Liver (tissue), 9 donors: ENCODE results near the gene MYOM3. TPM values are rescaled to one million over a fixed set of nuclear protein-coding genes. Genes with fewer than 3 reads are reported as not detected.

Experiments
- DNase-seq: peaks from one replicate; pipeline ENCODE4 v3.0.0-alpha.2; 2017; ENCODE audit warnings: low spot score
- H3K27ac ChIP-seq, 2 donors: one replicate each; pipeline ENCODE4 v1.7.0; 2013; ENCODE audit warnings: inconsistent platforms in 2 of 2, low read length in 2 of 2, control low read depth in 1 of 2, low read depth in 1 of 2, mild to moderate bottlenecking in 1 of 2
- H3K27me3 ChIP-seq, 4 donors: one replicate each; pipeline versions ENCODE4 v1.6.1 to v1.7.0; 2013; ENCODE audit warnings: low read length in 3 of 4, inconsistent platforms in 1 of 4, mild to moderate bottlenecking in 1 of 4, moderate library complexity in 1 of 4; ENCODE audit not compliant: control insufficient read depth in 4 of 4, insufficient read depth in 4 of 4
- H3K36me3 ChIP-seq, 4 donors: one replicate each; pipeline versions ENCODE4 v1.6.1 to v1.7.0; 2013; ENCODE audit warnings: low read length in 3 of 4, mild to moderate bottlenecking in 3 of 4, low read depth in 1 of 4, moderate library complexity in 1 of 4; ENCODE audit not compliant: control insufficient read depth in 4 of 4, insufficient read depth in 3 of 4
- H3K4me1 ChIP-seq, 4 donors: one replicate each; pipeline versions ENCODE4 v1.6.1 to v1.7.0; 2013; ENCODE audit warnings: low read length in 3 of 4, mild to moderate bottlenecking in 3 of 4, moderate library complexity in 1 of 4; ENCODE audit not compliant: control insufficient read depth in 4 of 4, insufficient read depth in 4 of 4
- H3K4me3 ChIP-seq, 3 donors: one replicate each; pipeline versions ENCODE4 v1.6.1 to v1.7.0; 2013; ENCODE audit warnings: low read length in 3 of 3, control low read depth in 1 of 3, low read depth in 1 of 3, mild to moderate bottlenecking in 1 of 3
- H3K9ac ChIP-seq, 2 donors: one replicate each; pipeline ENCODE4 v1.7.0; 2013; ENCODE audit warnings: low read length in 2 of 2, mild to moderate bottlenecking in 2 of 2, moderate library complexity in 2 of 2, control low read depth in 1 of 2, low read depth in 1 of 2
- H3K9me3 ChIP-seq, 4 donors: one replicate each; pipeline versions ENCODE4 v1.6.1 to v1.7.0; 2013; ENCODE audit warnings: low read length in 3 of 4; ENCODE audit not compliant: control insufficient read depth in 4 of 4
- ATF3 ChIP-seq: IDR thresholded peaks from 2 replicates; pipeline ENCODE4 v1.6.1; 2016; ENCODE audit warnings: antibody characterized with exemption
- CTCF ChIP-seq: fragments of 150-350 bp; IDR thresholded peaks from 2 replicates; pipeline ENCODE4 v1.5.1; 2017; ENCODE audit warnings: improper control_type of control experiment, low read depth, low read length; ENCODE audit not compliant: missing input control
- EGR1 ChIP-seq, 2 donors: IDR thresholded peaks; 2 replicates each; pipeline ENCODE4 v1.6.1; 2016 to 2018; ENCODE audit warnings: antibody characterized with exemption in 2 of 2, low read depth in 2 of 2
- FOXA1 ChIP-seq: IDR thresholded peaks from 2 replicates; pipeline ENCODE4 v1.6.1; 2016; ENCODE audit warnings: antibody characterized with exemption
- FOXA2 ChIP-seq: IDR thresholded peaks from 2 replicates; pipeline ENCODE4 v1.6.1; 2016; ENCODE audit warnings: antibody characterized with exemption
- GABPA ChIP-seq, 2 donors: IDR thresholded peaks in 1 of 2; conservative IDR thresholded peaks in 1 of 2; 2 replicates each; pipeline ENCODE4 v1.6.1; 2016; ENCODE audit warnings: antibody characterized with exemption in 2 of 2, mild to moderate bottlenecking in 1 of 2, moderate library complexity in 1 of 2
- HNF4A ChIP-seq, 2 donors: conservative IDR thresholded peaks; 2 replicates each; pipeline ENCODE4 v1.6.1; 2016; ENCODE audit warnings: antibody characterized with exemption in 2 of 2, mild to moderate bottlenecking in 2 of 2
- HNF4G ChIP-seq: IDR thresholded peaks from 2 replicates; pipeline ENCODE4 v1.6.1; 2016; ENCODE audit warnings: antibody characterized with exemption
- JUND ChIP-seq, 2 donors: IDR thresholded peaks; 2 replicates each; pipeline ENCODE4 v1.6.1; 2016; ENCODE audit warnings: antibody characterized with exemption in 2 of 2
- MAX ChIP-seq: IDR thresholded peaks from 2 replicates; pipeline ENCODE4 v1.6.1; 2016; ENCODE audit warnings: antibody characterized with exemption
- NR2F2 ChIP-seq: IDR thresholded peaks from 2 replicates; pipeline ENCODE4 v1.6.1; 2016; ENCODE audit warnings: antibody characterized with exemption
- RAD21 ChIP-seq, 2 donors: IDR thresholded peaks; 2 replicates each; pipeline ENCODE4 v1.6.1; 2016; ENCODE audit warnings: antibody characterized with exemption in 2 of 2, mild to moderate bottlenecking in 2 of 2
- REST ChIP-seq: IDR thresholded peaks from 2 replicates; pipeline ENCODE4 v1.6.1; 2016; ENCODE audit warnings: antibody characterized with exemption, mild to moderate bottlenecking
- RXRA ChIP-seq, 2 donors: IDR thresholded peaks; 2 replicates each; pipeline ENCODE4 v1.6.1; 2017 to 2018; ENCODE audit warnings: antibody characterized with exemption in 2 of 2, mild to moderate bottlenecking in 1 of 2
- SP1 ChIP-seq: IDR thresholded peaks from 2 replicates; pipeline ENCODE4 v1.6.1; 2018; ENCODE audit warnings: antibody characterized with exemption, mild to moderate bottlenecking
- TAF1 ChIP-seq: conservative IDR thresholded peaks from 2 replicates; pipeline ENCODE4 v1.6.1; 2016; ENCODE audit warnings: antibody characterized with exemption, mild to moderate bottlenecking
- YY1 ChIP-seq: IDR thresholded peaks from 2 replicates; pipeline ENCODE4 v1.6.1; 2016; ENCODE audit warnings: antibody characterized with exemption, mild to moderate bottlenecking
- ZBTB33 ChIP-seq: IDR thresholded peaks from 2 replicates; pipeline ENCODE4 v1.6.1; 2016; ENCODE audit warnings: antibody characterized with exemption
- WGBS: extraction: QIAGEN DNeasy Blood & Tissue Kit; methylation state at CpG from one replicate; pipeline ENCODE4 v1.1.7; 2013; 5-methylcytosine and 5-hydroxymethylcytosine counted together
- polyA plus RNA-seq, 2 donors: library from polyadenylated mRNA; stranded (reverse) in 1 of 2; unstranded in 1 of 2; fragments of 200-250 nt in 1 of 2; fragments of >200 nt in 1 of 2; fragmentation: Nextera tagmentation in 1 of 2; extraction: Ambion mirVana in 1 of 2; gene quantifications; one replicate each; pipeline versions ENCODE4 v1.2.1 to v1.2.3, GENCODE V29; 2013 to 2015
- total RNA-seq, 2 donors: library from RNA; depleted of rRNA; stranded (reverse); fragments of >200 nt; gene quantifications; one replicate each; pipeline ENCODE4 v1.2.3, GENCODE V29; 2014
- donor health status: healthy.
- donor health status: healthy.
- donor health status: healthy.
- donor health status: healthy.
- donor health status: healthy.

The MYOM3 gene
- total and polyA plus RNA-seq, 4 donors = 0.01 to 0.17 (median 0.05) TPM; not detected in 1

- TF ChIP-seq CTCF = no peak
- TF ChIP-seq NR2F2 = no peak
- no peak for TF ChIP-seq TAF1
- no peak for TF ChIP-seq FOXA1
Measured at GRCh38 chr1:24157918-24158481, 46.1 kb upstream of the MYOM3 start (continued).

- Histone ChIP-seq H3K27me3 (no peaks in the 10 kb centered on the region), H3K36me3 (peaks cover 3 to 45% (median 17%) of the 10 kb centered on the region in 4 donors), H3K4me1 (peaks cover 0 to 6% (median 1%) of the 10 kb centered on the region in 4 donors), H3K9me3 (no peaks in the 10 kb centered on the region), H3K4me3 (no peak overlapping the region), H3K9ac (no peak overlapping the region), H3K27ac (no peak overlapping the region)
- no peak for TF ChIP-seq TAF1
- TF ChIP-seq FOXA2 = no peak
- no peak for TF ChIP-seq ZBTB33
- TF ChIP-seq YY1 = no peak
- no peak for TF ChIP-seq FOXA1
- no peak for TF ChIP-seq GABPA (IDR thresholded peaks at IDR 0.05 in 1 of 2, conservative IDR thresholded peaks at IDR 0.05 in 1 of 2)
- no peak for TF ChIP-seq RAD21 (IDR thresholded peaks at IDR 0.05)
- no peak for TF ChIP-seq JUND (IDR thresholded peaks at IDR 0.05)
- TF ChIP-seq HNF4A (conservative IDR thresholded peaks at IDR 0.05) = no peak
- no peak for TF ChIP-seq CTCF
- no peak for TF ChIP-seq REST
- no peak for TF ChIP-seq ATF3
- TF ChIP-seq SP1 = no peak
- TF ChIP-seq MAX = no peak
- no peak for TF ChIP-seq HNF4G
- TF ChIP-seq NR2F2 = no peak
- no peak for TF ChIP-seq RXRA (IDR thresholded peaks at IDR 0.05)
- no peak for TF ChIP-seq EGR1 (IDR thresholded peaks at IDR 0.05; ENCODE audit: low read depth in 2 of 2)
- 97% methylated on average over 18 of the region's 18 CpGs for WGBS
- no peak for DNase-seq
Measured at GRCh38 chr1:24156542-24157260, 44.8 kb upstream of the MYOM3 start.
